ENCODE data around the gene PDCD2. TPM values are rescaled to one million over a fixed set of nuclear protein-coding genes. Genes with fewer than 3 reads are reported as not detected.
"Not testable (repeated sequence)": the region's sequence is repeated elsewhere in the genome, so short reads cannot be mapped to it uniquely, and the experiment has no call there.

PDCD2 gene
- total RNA-seq, 4 donors from 2014 or later, result 53.5 to 82.2 (median 70.3) TPM

DNA sequence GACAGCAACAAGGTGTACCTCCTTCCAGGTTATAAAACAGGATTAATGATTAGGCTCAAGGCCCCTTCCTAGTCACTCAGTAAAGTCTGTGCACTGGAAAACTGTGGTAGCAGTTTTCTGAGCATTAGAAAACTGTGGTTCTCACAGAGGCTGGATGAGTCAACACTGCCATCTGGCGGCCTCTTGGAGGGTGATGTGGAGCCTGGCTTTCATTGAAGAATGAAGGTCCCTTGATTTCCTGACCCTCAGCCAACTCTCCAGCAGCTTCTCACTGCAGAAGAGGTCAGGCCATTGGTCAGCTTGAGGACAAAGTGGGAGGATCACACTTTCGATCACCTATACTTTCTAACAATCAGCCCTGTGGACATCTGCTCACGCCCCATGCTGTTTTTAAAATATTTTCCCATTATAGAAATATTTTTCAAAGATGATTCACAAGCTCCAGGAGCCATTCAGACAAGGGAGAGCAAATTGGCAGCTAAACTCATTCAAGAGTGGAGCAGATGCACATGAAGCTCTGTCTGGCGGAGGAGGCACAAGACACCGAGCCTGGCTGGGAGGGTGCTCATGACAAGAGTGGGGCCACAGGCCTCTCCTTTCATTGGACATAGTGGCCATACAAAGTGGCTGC, 54.5 kb downstream of the PDCD2 start:
- H3K36me3 ChIP-seq, result peaks cover 0 to 33% (median 0%) of the 10 kb centered on the region in 3 donors
- WGBS, 2 donors, result 36 to 43% methylated on average over 5 of the region's 5 CpGs
- TF ChIP-seq, protein P1, sequence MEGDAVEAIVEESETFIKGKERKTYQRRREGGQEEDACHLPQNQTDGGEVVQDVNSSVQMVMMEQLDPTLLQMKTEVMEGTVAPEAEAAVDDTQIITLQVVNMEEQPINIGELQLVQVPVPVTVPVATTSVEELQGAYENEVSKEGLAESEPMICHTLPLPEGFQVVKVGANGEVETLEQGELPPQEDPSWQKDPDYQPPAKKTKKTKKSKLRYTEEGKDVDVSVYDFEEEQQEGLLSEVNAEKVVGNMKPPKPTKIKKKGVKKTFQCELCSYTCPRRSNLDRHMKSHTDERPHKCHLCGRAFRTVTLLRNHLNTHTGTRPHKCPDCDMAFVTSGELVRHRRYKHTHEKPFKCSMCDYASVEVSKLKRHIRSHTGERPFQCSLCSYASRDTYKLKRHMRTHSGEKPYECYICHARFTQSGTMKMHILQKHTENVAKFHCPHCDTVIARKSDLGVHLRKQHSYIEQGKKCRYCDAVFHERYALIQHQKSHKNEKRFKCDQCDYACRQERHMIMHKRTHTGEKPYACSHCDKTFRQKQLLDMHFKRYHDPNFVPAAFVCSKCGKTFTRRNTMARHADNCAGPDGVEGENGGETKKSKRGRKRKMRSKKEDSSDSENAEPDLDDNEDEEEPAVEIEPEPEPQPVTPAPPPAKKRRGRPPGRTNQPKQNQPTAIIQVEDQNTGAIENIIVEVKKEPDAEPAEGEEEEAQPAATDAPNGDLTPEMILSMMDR (IDR thresholded peaks at IDR 0.05), result peak; percentile 64 to 81 (median 78)
- TF ChIP-seq POLR2A (IDR thresholded peaks at IDR 0.05) (no peak), EP300 (IDR thresholded peaks at IDR 0.05) (no peak)
- no peaks in the 10 kb centered on the region for H3K4me1 ChIP-seq
- no peaks in the 10 kb centered on the region for H3K9me3 ChIP-seq
- H3K27me3 ChIP-seq, result no peaks in the 10 kb centered on the region
- no peak overlapping the region for H3K4me3 ChIP-seq
- H3K27ac ChIP-seq, result no peak overlapping the region
- DNase-seq (ENCODE audit: low spot score in 2 of 2), result peak; percentile 50 to 82

DNA sequence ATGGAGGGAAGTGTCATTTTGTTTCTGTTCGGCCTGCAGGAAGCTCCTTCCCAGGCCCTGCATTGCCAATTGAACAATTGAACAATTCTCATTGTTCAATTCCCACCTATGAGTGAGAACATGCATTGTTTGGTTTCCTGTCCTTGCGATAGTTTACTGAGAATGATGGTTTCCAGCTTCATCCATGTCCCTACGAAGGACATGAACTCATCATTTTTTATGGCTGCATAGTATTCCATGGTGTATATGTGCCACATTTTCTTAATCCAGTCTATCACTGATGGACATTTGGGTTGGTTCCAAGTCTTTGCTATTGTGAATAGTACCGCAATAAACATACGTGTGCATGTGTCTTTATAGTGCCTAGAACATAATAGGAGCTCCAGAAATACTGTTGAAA, 56.4 kb downstream of the PDCD2 start:
- DNase-seq (ENCODE audit: low spot score in 2 of 2); H3K4me1 ChIP-seq: not testable (repeated sequence)
- 94% methylated on average over 5 of the region's 5 CpGs for WGBS, 2 donors

DNA sequence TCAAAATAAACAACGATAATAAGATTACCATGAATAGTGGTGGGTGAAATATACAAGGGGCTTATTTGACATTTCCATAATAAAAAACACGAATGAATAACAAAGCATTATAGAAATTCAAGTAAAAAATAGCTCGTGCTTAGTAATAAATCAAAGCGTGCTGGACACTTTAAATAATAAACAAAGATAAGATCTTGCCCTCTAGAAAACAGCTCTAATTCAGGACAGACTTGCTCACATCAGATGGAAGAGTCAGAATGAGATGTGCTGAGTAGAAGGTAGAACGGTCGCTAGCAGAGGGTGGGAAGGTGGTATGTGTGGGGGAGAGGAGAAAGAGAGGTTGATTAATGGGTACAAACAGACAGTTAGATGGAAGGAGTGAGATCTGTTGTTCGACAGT, 58.6 kb downstream of the PDCD2 start:
- TF ChIP-seq EP300 (IDR thresholded peaks at IDR 0.05), result no peak
- no peak for TF ChIP-seq POLR2A (IDR thresholded peaks at IDR 0.05)
- TF ChIP-seq, protein P1 (IDR thresholded peaks at IDR 0.05), result no peak
- no peaks in the 10 kb centered on the region for H3K9me3 ChIP-seq
- DNase-seq (ENCODE audit: low spot score in 2 of 2), result no peak
- H3K4me3 ChIP-seq, result no peak overlapping the region
- H3K27me3 ChIP-seq, result no peaks in the 10 kb centered on the region
- WGBS, 2 donors, result 56 to 58% methylated on average over 7 of the region's 7 CpGs
- H3K27ac ChIP-seq, result no peak overlapping the region
- H3K36me3 ChIP-seq, result no peaks in the 10 kb centered on the region
- H3K4me1 ChIP-seq, result no peaks in the 10 kb centered on the region

More for the DNA sequence above, 56.4 kb downstream of the PDCD2 start:
- H3K36me3 ChIP-seq, result peaks cover 0 to 14% (median 0%) of the 10 kb centered on the region in 3 donors
- not testable (repeated sequence) for H3K4me3 ChIP-seq, H3K27me3 ChIP-seq, H3K9me3 ChIP-seq, H3K27ac ChIP-seq

Other genes with a start within 250 kb of the PDCD2 start
- 100 to 1,000 TPM; 122 to 207 (median 155) TPM for gene PSMB1, start 31.3 kb downstream of the PDCD2 start, total RNA-seq
- 10 to 100 TPM; 14.5 to 16.1 (median 15.6) TPM for gene TBP, start 30.3 kb downstream of the PDCD2 start, total RNA-seq

All from tibial nerve (tissue), 4 donors.